SIG-M5 treated with dmso at 0.1 percent for 504 hours (cell line): ENCODE results near the gene SAMD3.
"Not testable (repeated sequence)": the region's sequence is repeated elsewhere in the genome, so short reads cannot be mapped to it uniquely, and the experiment has no call there.

Experiments used
- DNase-seq: peaks from one replicate; lab custom pipeline; 2025; ENCODE audit not compliant: unreplicated experiment; lab: John Stamatoyannopoulos, UW

The SAMD3 gene, protein sequence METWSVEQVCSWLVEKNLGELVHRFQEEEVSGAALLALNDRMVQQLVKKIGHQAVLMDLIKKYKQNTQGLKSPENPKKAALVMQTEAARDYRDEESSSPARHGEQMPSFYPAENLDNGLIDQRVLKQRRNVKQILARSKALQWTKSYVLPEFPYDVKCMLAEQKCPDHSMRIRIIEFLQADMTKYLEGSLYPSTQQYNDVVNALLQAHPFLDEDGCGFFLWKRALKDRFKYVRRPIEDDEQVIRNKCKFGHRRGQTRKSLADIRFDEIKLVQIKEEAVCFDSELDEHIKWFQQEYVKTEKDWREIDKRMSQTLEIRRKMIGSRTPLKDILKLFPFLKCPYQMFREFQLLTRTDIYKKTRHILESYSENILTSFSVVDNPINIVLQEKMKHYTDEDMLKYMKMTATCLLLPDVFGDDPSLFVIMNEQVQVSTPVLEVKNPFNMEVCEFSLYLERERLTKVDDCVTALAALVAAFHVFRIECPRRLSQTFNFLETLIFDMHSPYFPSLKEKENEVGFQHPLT

GRCh38 chr6:130222775-130223174 is at the start of gene SAMD3:
TSS of gene SAMD3 (minus strand) at chr6:130222951. CDS start at chr6:130215273, 7,678 bp downstream.
- no peak for DNase-seq

GRCh38 chr6:130269969-130270635 is 47.4 kb upstream of the SAMD3 start:
- no peak for DNase-seq

DNA sequence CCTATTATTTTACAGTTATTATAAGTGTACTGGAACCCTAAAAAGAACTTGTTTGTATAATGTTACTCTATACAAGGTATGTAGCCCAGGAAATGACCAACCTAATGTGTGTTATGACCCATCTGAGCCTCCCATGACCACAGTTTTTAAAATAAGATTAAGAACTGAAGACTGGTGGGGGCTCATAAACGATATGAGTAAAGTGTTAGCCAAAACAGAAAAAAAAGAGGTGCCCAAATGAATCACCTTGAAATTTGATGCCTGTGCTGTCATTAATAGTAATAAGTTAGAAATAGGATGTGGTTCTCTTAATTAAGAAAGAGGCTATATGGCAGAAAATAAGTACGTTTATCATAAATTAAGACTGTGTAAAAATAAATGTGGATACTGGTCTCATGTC is 42.8 kb upstream of the SAMD3 start:
- DNase-seq: not testable (repeated sequence)

- no peak for DNase-seq
Measured at GRCh38 chr6:130262008-130262407, 39.3 kb upstream of the SAMD3 start.

DNA sequence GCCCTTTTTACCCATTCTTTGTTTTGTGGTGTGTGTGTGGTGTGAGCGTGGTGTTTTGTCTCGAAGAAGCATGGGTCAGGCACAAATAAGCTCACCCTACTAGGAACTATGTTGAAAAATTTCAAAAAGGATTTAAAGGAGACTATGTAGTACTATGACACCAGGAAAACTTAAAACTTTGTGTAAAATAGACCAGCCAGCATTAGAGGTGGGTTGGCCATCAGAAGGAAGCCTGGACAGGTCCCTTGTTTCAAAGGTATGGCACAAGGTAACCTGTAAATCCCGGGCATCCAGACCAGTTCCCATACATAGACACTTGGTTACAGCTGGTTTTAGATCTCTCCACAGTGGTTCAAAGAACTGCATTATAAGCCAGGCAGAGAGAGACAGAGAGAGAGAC is 38.8 kb upstream of the SAMD3 start:
- DNase-seq: not testable (repeated sequence)

- DNase-seq: not testable (repeated sequence)
Measured at GRCh38 chr6:130260614-130261241, 38.0 kb upstream of the SAMD3 start.

GRCh38 chr6:130260050-130260462 is 37.3 kb upstream of the SAMD3 start:
- DNase-seq: not testable (repeated sequence)

- DNase-seq: no peak
Measured at GRCh38 chr6:130259557-130259956, 36.8 kb upstream of the SAMD3 start.

DNA sequence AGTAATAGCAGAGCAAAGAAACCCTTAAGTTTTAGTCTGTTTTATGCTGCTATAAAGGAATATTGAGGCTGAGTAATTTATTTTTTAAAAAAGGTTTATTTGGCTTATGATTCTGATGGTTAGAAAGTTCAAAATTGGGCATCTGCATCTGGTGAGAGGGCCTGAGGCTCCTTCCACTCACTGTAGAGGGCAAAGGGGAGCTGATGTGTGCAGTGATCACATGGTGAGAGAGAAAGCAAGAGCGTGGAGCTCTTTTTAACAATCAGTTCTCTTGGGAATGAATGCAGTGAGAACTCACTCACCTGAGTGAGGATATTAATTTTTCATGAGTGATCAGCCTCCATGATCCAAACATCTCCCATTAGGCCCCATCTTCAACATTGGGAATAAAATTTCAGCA is 36.4 kb upstream of the SAMD3 start:
- DNase-seq: no peak

DNA sequence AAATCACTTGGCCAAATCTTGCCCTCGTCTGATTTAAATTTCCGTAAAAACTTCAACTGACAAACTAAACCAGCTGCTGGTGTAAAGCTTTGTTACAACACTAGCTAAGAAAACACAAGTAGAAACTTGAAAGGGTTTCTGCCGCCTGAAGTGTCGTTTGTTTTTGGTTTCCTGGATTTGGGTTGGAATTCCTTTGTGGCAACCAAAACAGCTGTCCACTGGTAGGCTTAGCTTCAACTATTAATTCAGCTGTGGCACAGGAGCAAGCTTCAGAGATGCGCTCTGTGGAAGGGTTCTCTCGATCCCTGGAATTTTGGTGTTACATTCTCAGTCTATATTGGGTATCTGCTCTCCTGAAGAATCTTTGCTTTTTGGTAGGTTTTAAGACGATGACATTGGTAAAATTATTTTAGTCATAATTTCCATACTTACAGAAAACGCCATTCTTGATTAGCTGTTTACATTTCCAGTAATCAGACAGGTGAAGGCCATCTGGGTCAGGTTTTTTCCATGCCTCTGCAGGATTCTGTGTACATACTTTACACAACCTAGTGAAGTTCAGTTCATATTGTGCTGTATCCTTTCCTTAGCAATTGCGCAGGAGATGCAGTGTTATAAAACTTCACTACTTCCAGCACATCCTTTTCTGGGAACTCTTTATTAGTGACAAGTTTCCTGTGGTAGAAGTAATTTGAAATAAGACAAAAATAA is 29.9 kb upstream of the SAMD3 start:
- no peak for DNase-seq

GRCh38 chr6:130245267-130245666 is 22.5 kb upstream of the SAMD3 start:
- no peak for DNase-seq

GRCh38 chr6:130244728-130245127 is 22.0 kb upstream of the SAMD3 start:
- no peak for DNase-seq

GRCh38 chr6:130240232-130240631 is 17.5 kb upstream of the SAMD3 start:
- DNase-seq: no peak

- no peak for DNase-seq
Measured at GRCh38 chr6:130239755-130240154, 17.0 kb upstream of the SAMD3 start.

DNA sequence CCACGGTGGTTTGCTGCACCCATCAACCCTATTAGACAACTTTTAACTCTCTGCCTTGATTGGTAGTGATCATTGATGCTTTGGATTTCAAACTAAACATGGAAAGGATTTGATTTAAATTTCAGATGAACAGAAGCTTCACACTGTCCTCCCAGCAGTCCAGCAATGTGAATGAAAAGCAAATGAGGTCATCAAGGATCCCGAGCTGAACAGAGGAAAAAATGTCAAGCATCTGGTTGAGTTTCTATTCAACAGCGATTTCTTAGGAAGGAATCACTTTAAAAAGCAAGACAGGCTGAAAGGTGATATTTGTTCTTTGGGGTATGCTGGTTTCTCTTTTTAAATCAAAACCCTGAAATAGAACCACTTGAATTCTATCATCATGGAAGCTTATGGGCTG is 10.6 kb upstream of the SAMD3 start:
- DNase-seq: no peak

DNA sequence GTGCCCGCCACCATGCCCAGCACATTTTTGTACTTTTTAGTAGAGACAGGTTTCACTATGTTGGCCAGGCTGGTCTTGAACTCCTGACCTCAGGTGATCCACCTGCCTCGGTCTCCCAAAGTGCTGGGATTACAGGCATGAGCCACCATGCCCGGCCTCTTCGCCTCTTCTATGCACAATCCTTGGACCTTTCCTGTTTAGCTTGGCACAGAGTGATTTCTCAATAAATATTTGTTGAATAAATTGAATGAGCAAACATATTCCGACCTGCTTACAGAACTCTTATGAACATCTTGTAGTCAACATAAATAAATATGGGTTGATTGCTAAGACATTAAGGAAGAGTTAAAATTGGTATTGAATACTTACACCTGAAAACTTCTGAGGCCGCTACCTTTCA is 7.8 kb upstream of the SAMD3 start:
- not testable (repeated sequence) for DNase-seq

DNA sequence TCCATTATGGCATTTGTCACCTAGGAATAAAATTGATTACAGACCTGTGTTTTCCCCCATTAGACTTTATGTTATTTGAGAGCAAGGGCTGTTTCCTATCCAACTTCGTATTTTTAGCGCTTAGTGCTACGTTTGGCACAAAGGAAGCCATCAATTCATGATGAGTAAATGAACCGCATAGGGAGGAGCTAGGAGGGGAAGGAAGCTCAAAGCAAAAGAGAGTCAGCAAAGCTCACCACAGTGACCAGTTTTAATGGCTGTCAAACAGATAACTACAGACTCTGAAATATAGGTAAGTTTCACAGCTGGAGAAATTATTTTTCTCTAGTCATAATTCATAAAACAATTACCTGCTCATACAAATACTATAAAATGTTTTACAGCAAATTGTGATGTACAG is 6.9 kb upstream of the SAMD3 start:
- DNase-seq: no peak

DNA sequence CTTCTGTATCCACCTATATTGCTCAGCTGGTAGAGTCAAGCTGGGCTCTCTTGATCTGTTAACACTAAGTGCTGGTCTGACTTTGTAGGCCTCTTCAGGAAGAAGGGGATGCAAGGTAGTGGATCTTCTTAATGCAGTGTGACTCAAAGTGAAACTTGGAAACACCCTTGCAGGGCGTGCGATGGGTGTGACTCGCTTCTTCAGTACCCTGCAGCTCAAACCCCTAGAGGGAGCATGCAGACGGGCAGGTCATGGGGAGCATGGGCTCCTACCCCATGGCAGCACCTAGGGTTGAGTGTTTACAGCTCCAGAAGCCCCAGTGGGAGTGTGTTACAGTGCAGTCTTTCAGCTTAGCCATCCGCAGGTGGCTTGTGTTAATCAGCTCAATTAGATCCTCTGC is 757 bp upstream of the SAMD3 start:
- DNase-seq: no peak

- DNase-seq: no peak
Measured at GRCh38 chr6:130218134-130218533, 4.6 kb downstream of the SAMD3 start.

- DNase-seq: no peak
Measured at GRCh38 chr6:130216620-130217019, 6.1 kb downstream of the SAMD3 start.

GRCh38 chr6:130215526-130215925 is 7.2 kb downstream of the SAMD3 start:
- peak; percentile 6 for DNase-seq
